KMS-11 (cell line): ENCODE measurements around the gene BLVRA.

Experiments
- H2AFZ ChIP-seq: fragments of 200-600 bp; sonication (generic); 2 replicates; pipeline ENCODE4 v1.6.1; 2016; ENCODE audit warnings: antibody characterized with exemption, mixed run types, low read depth
- H3K27ac ChIP-seq: fragments of 200-600 bp; sonication (generic); 2 replicates; pipeline ENCODE4 v1.6.1; 2016; ENCODE audit warnings: mild to moderate bottlenecking, mixed run types
- H3K27me3 ChIP-seq: fragments of 200-600 bp; sonication (generic); 2 replicates; pipeline ENCODE4 v1.6.1; 2017; ENCODE audit warnings: mild to moderate bottlenecking, low read depth, mixed run types, moderate library complexity; ENCODE audit not compliant: insufficient read depth
- H3K36me3 ChIP-seq: fragments of 200-600 bp; sonication (generic); 2 replicates; pipeline ENCODE4 v1.6.1; 2017; ENCODE audit warnings: mild to moderate bottlenecking, mixed run types; ENCODE audit not compliant: insufficient read depth
- H3K4me1 ChIP-seq: fragments of 200-600 bp; sonication (generic); 2 replicates; pipeline ENCODE4 v1.6.1; 2016; ENCODE audit warnings: mild to moderate bottlenecking, low read depth, mixed run types; ENCODE audit not compliant: poor library complexity, severe bottlenecking
- H3K4me2 ChIP-seq: fragments of 200-600 bp; sonication (generic); 2 replicates; pipeline ENCODE4 v1.7.0; 2016; ENCODE audit warnings: mild to moderate bottlenecking, mixed run types
- H3K4me3 ChIP-seq: fragments of 200-600 bp; sonication (generic); IDR thresholded peaks from 2 replicates; pipeline ENCODE4 v1.6.1; 2017; ENCODE audit warnings: low read depth, low read length, mixed read lengths; ENCODE audit not compliant: insufficient read depth
- H3K79me2 ChIP-seq: fragments of 200-600 bp; sonication (generic); 2 replicates; pipeline ENCODE4 v1.6.1; 2016; ENCODE audit warnings: low read depth, mixed run types; ENCODE audit not compliant: insufficient read depth
- H3K9ac ChIP-seq: fragments of 200-600 bp; sonication (generic); 2 replicates; pipeline ENCODE4 v1.6.1; 2016; ENCODE audit warnings: mild to moderate bottlenecking, mixed run types
- H4K20me1 ChIP-seq: fragments of 200-600 bp; sonication (generic); 2 replicates; pipeline ENCODE4 v1.6.1; 2016; ENCODE audit warnings: mild to moderate bottlenecking, mixed run types; ENCODE audit not compliant: insufficient read depth
- TF ChIP-seq, protein P1 (sequence below): fragments of 200-600 bp; sonication (generic); conservative IDR thresholded peaks from 2 replicates; pipeline ENCODE4 v1.6.1; 2017; ENCODE audit warnings: low read depth, mild to moderate bottlenecking, antibody characterized with exemption, low read length, moderate library complexity, mixed read lengths

The BLVRA gene

DNA sequence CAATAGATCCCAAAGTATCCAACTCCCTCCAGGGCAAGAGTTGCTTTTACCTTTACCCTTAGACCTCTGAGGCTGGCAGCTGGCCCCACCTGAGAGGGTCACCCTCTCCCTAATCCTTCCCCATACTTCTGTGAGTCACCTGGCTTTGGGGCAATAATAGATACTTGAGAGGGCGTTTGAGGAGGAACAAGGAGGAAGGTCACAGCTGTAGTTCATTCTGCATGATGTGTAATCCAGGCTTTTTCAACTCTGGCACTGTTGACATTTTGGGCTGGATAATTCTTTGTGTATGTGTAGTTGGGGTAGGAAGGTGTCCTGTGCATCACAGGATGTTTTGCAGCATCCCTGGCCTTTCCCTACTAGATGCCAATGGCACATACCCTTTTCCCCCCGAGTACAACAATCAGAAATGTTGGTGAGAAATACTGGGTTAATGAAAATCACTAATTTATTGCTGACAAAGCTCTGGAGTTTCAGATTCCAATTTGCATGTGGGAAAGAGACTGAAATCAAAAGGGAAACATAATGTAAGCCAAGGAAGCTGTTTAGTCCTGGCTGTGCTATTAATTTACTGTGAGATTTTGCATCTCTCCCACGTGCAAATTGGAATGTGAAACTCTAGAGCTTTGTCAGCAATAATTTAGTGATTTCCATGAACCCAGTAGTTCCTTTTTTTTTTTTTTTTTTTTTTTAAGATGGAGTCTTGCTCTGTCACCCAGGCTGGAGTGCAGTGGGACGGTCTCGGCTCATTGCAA is 3.6 kb downstream of the BLVRA start:
- no peak overlapping the region; the same call in 1 of the 2 replicates for H3K4me2 ChIP-seq

DNA sequence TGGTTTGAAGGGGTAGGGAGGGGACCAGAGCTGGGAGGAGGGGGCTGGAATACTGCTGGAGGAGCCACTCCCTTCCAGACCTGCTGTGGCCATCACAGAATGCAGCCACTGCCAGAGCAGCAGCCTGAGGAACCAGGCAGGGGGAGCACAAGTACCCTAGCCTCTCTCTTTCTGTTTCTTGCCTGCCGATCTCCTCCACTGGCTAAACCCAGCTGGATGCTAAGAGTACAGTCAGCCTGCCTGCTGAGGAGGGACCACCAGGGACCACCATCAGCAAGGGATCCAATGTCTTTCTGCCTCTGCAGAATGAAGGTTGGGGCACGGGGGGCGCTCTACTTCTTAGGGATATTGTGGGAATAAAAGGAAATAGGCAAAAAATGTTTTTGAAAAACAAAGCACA is 4.7 kb downstream of the BLVRA start:
- Histone ChIP-seq H2AFZ (no peak overlapping the region), H3K27ac (no peak overlapping the region)
- TF ChIP-seq, protein P1, sequence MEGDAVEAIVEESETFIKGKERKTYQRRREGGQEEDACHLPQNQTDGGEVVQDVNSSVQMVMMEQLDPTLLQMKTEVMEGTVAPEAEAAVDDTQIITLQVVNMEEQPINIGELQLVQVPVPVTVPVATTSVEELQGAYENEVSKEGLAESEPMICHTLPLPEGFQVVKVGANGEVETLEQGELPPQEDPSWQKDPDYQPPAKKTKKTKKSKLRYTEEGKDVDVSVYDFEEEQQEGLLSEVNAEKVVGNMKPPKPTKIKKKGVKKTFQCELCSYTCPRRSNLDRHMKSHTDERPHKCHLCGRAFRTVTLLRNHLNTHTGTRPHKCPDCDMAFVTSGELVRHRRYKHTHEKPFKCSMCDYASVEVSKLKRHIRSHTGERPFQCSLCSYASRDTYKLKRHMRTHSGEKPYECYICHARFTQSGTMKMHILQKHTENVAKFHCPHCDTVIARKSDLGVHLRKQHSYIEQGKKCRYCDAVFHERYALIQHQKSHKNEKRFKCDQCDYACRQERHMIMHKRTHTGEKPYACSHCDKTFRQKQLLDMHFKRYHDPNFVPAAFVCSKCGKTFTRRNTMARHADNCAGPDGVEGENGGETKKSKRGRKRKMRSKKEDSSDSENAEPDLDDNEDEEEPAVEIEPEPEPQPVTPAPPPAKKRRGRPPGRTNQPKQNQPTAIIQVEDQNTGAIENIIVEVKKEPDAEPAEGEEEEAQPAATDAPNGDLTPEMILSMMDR: no peak

More for the DNA sequence above, 3.6 kb downstream of the BLVRA start:
- Histone ChIP-seq H3K9ac (no peak overlapping the region), H3K27me3 (no peaks in the 10 kb centered on the region), H3K36me3 (no peaks in the 10 kb centered on the region), H3K79me2 (peaks cover 3% of the 10 kb centered on the region; the same call in 1 of the 2 replicates), H3K27ac (no peak overlapping the region), H3K4me3 (no peak overlapping the region), H4K20me1 (no peaks in the 10 kb centered on the region), H3K4me1 (peaks cover 39% of the 10 kb centered on the region), H2AFZ (no peak overlapping the region)
- TF ChIP-seq, protein P1: no peak

DNA sequence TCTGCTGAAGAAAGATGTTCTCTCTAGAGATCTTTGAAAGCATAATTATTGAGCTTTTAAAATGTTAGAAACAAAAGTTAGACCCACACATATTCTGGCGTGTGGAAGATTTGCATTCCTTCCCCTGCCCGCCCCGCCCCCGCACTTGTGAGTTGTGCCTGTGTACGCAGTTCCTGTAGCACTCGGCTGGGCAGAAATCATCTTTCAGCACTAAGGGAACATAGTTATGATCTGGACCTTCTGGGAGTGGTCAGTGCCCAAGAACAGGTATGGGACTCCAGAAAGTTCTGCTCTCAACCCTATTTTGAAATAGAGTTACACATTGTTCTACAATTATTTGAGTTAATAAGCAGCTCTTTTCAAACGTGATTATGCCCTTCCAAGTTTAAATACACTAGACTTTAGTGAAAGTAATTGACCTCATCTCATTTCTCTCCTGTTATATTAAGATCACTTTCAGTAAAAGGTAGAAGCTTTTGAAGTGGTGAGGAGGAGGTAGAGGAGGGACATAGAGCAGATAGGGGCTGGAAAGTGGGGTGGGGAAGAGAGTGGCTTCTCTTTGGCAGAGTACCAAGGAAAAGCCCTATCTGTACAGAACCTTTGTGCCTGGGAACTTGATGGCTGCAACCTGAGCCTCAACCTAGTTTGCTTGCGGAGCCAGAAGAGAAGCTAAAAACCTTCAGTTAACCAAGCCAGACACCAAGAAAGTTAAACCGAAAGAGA is 5.7 kb downstream of the BLVRA start:
- Histone ChIP-seq H4K20me1 (no peaks in the 10 kb centered on the region), H3K27me3 (no peaks in the 10 kb centered on the region), H3K79me2 (peaks cover 3% of the 10 kb centered on the region; the same call in 1 of the 2 replicates), H3K9ac (no peak overlapping the region), H3K27ac (no peak overlapping the region), H3K4me1 (peaks cover 24% of the 10 kb centered on the region), H3K36me3 (no peaks in the 10 kb centered on the region), H2AFZ (no peak overlapping the region), H3K4me2 (no peak overlapping the region), H3K4me3 (no peak overlapping the region)
- TF ChIP-seq, protein P1: no peak

More for the DNA sequence above, 4.7 kb downstream of the BLVRA start:
- H3K4me2 ChIP-seq: no peak overlapping the region
- H3K36me3 ChIP-seq: no peaks in the 10 kb centered on the region
- H3K79me2 ChIP-seq: peaks cover 3% of the 10 kb centered on the region; the same call in 1 of the 2 replicates
- no peak overlapping the region for H3K9ac ChIP-seq
- H3K4me1 ChIP-seq: peaks cover 29% of the 10 kb centered on the region
- no peak overlapping the region for H3K4me3 ChIP-seq
- H3K27me3 ChIP-seq: no peaks in the 10 kb centered on the region
- H4K20me1 ChIP-seq: no peaks in the 10 kb centered on the region

DNA sequence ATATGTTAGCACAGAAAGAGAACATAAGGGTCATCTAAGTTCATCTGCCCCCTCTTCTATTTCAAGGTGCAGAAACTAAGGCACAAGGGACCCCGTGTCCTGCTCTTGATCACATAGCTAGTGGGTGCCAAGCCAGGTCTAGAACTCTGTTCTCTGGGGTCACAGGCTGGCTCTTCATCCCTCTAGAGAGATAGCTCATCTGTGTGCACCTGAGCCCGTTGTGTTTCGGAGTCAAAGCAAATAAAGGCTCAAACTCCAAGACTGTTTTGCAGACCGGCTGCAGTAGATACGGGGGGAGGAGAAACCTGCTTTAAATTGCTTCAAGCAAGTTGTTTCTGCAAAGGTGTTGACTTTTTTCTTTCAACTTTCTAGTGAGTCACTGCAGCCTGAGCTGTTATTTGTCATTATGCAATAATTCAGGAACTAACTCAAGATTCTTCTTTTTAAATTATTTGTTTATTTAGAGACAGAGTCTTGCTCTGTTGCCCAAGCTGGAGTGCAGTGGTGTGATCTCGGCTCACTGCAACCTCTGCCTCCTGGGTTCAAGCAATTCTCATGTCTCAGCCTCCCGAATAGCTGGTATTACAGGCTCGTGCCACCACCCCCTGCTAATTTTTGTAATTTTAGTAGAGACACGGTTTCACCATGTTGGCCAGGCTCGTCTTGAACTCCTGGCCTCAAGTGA is 6.5 kb downstream of the BLVRA start:
- TF ChIP-seq, protein P1: no peak
- Histone ChIP-seq H2AFZ (no peak overlapping the region), H3K27ac (no peak overlapping the region), H3K79me2 (peaks cover 3% of the 10 kb centered on the region; the same call in 1 of the 2 replicates), H3K4me3 (no peak overlapping the region), H3K36me3 (no peaks in the 10 kb centered on the region), H3K27me3 (no peaks in the 10 kb centered on the region), H4K20me1 (no peaks in the 10 kb centered on the region), H3K4me2 (no peak overlapping the region), H3K9ac (no peak overlapping the region), H3K4me1 (peaks cover 18% of the 10 kb centered on the region)
